OCI-LY1 (cell line): ENCODE data around the gene SLC24A3.

ENCODE experiments used
- H2AFZ ChIP-seq: fragments of 200-600 bp; sonication (generic), shearing (Covaris generic); 2 replicates; pipeline ENCODE4 v1.6.0; 2014; ENCODE audit warnings: antibody characterized with exemption, mild to moderate bottlenecking, low read length
- H3F3A ChIP-seq: fragments of 200-600 bp; sonication (generic), shearing (Covaris generic); 2 replicates; pipeline ENCODE4 v1.6.0; 2014; ENCODE audit warnings: mild to moderate bottlenecking, antibody characterized with exemption, low read length, moderate library complexity; ENCODE audit not compliant: insufficient read depth
- H3K27ac ChIP-seq: fragments of 200-600 bp; sonication (generic); 2 replicates; pipeline ENCODE4 v1.5.1; 2014; ENCODE audit warnings: low read length, mixed run types, mild to moderate bottlenecking, low read depth; ENCODE audit not compliant: poor library complexity, severe bottlenecking
- H3K27me3 ChIP-seq: fragments of 200-600 bp; sonication (generic); 2 replicates; pipeline ENCODE4 v1.6.0; 2014; ENCODE audit warnings: antibody characterized with exemption, mild to moderate bottlenecking, low read length, moderate library complexity; ENCODE audit not compliant: insufficient read depth
- H3K36me3 ChIP-seq: fragments of 200-600 bp; sonication (generic); 2 replicates; pipeline ENCODE4 v1.6.1; 2014; ENCODE audit warnings: mild to moderate bottlenecking, antibody characterized with exemption, low read length, moderate library complexity, mixed read lengths; ENCODE audit not compliant: insufficient read depth
- H3K4me1 ChIP-seq: fragments of 200-600 bp; sonication (generic); 2 replicates; pipeline ENCODE4 v1.5.1; 2014; ENCODE audit warnings: mild to moderate bottlenecking, low read length, moderate library complexity; ENCODE audit not compliant: insufficient read depth, severe bottlenecking
- H3K4me2 ChIP-seq: fragments of 200-600 bp; sonication (generic), shearing (Covaris generic); 2 replicates; pipeline ENCODE4 v1.6.1; 2014; ENCODE audit warnings: low read length
- H3K4me3 ChIP-seq: fragments of 200-600 bp; sonication (generic); 2 replicates; pipeline ENCODE4 v1.5.1; 2014; ENCODE audit warnings: low read length, low read depth, mild to moderate bottlenecking, mixed read lengths; ENCODE audit not compliant: poor library complexity, severe bottlenecking
- H3K79me2 ChIP-seq: fragments of 200-600 bp; shearing (Covaris generic); 2 replicates; pipeline ENCODE4 v1.6.1; 2016; ENCODE audit warnings: mixed run types, low read length, mixed read lengths; ENCODE audit not compliant: insufficient read depth
- H3K9ac ChIP-seq: fragments of 200-600 bp; sonication (generic), shearing (Covaris generic); 2 replicates; pipeline ENCODE4 v1.6.1; 2014; ENCODE audit warnings: mild to moderate bottlenecking, low read length, mixed read lengths
- H3K9me2 ChIP-seq: fragments of 200-600 bp; sonication (generic), shearing (Covaris generic); 2 replicates; pipeline ENCODE4 v1.6.1; 2014; ENCODE audit warnings: low read depth, mild to moderate bottlenecking, low read length, mixed read lengths
- H3K9me3 ChIP-seq: fragments of 200-600 bp; shearing (Covaris generic); 2 replicates; pipeline ENCODE4 v1.6.1; 2014; ENCODE audit warnings: low read length, mixed read lengths
- H4K20me1 ChIP-seq: fragments of 200-600 bp; sonication (generic), shearing (Covaris generic); 2 replicates; pipeline ENCODE4 v1.6.0; 2016; ENCODE audit warnings: mild to moderate bottlenecking, low read length; ENCODE audit not compliant: insufficient read depth
- EZH2 ChIP-seq: fragments of 200-600 bp; sonication (generic), shearing (Covaris generic); IDR thresholded peaks from 2 replicates; pipeline ENCODE4 v1.8.0; 2017; ENCODE audit warnings: borderline replicate concordance, mixed run types, mild to moderate bottlenecking, antibody characterized with exemption, low read length, moderate library complexity, mixed read lengths
- TF ChIP-seq, protein P1 (sequence below): fragments of 200-600 bp; sonication (generic), shearing (Covaris generic); IDR thresholded peaks from 2 replicates; pipeline ENCODE4 v1.5.1; 2017; ENCODE audit warnings: mild to moderate bottlenecking, antibody characterized with exemption, low read length, moderate library complexity, mixed read lengths

SLC24A3 gene

DNA sequence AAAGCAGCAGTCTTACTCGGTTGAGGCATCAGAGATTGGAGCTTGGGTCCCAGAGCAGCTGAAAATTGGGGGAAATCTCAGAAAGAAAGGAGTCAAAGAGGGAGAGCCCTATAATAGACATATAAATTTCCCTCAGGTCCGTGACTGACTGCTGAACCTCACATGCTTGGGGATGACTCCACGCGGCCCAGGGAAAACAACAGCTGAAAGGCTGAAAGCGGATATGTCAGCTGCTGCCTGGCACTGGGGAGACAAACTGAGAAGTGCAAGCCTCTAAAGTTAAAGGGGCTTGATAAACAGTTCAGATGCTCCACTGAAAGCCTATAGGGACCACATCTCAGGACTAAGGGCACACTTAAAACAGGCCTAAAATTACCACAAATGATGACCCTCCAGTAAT lies 289.7 kb downstream of the SLC24A3 start:
- Histone ChIP-seq H3K9me2 (no peaks in the 10 kb centered on the region), H3K9me3 (no peaks in the 10 kb centered on the region), H3K9ac (no peak overlapping the region), H2AFZ (no peak overlapping the region), H3K27me3 (no peaks in the 10 kb centered on the region), H3K27ac (no peak overlapping the region), H3K79me2 (no peaks in the 10 kb centered on the region), H3K4me1 (no peaks in the 10 kb centered on the region), H3K4me2 (no peak overlapping the region), H3K36me3 (no peaks in the 10 kb centered on the region), H4K20me1 (no peaks in the 10 kb centered on the region), H3F3A (no peaks in the 10 kb centered on the region), H3K4me3 (no peak overlapping the region)
- no peak for TF ChIP-seq EZH2
- TF ChIP-seq, protein P1, sequence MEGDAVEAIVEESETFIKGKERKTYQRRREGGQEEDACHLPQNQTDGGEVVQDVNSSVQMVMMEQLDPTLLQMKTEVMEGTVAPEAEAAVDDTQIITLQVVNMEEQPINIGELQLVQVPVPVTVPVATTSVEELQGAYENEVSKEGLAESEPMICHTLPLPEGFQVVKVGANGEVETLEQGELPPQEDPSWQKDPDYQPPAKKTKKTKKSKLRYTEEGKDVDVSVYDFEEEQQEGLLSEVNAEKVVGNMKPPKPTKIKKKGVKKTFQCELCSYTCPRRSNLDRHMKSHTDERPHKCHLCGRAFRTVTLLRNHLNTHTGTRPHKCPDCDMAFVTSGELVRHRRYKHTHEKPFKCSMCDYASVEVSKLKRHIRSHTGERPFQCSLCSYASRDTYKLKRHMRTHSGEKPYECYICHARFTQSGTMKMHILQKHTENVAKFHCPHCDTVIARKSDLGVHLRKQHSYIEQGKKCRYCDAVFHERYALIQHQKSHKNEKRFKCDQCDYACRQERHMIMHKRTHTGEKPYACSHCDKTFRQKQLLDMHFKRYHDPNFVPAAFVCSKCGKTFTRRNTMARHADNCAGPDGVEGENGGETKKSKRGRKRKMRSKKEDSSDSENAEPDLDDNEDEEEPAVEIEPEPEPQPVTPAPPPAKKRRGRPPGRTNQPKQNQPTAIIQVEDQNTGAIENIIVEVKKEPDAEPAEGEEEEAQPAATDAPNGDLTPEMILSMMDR: no peak

DNA sequence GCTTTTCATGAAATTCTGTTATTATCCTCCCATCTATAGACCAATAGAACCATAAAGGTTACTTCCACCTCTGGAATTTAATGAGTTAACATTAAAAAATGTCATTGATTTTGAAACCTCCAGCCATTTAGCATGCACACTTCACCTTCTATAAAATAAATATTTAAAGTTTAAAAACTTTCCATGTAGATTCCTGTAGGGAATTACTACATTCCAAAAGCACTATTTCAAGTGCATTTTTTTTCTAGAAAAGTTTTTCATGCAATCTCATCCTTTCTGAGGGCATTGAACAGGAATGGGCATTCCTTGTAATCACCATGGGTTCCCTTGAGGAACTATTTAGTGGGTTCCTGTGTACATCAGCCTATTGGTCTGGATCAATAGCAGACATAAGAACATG lies 291.8 kb downstream of the SLC24A3 start:
- no peaks in the 10 kb centered on the region for H3K9me2 ChIP-seq

GRCh38 chr20:19506021-19506420 lies 293.6 kb downstream of the SLC24A3 start:
- Histone ChIP-seq H3K9ac (no peak overlapping the region), H3K4me2 (no peak overlapping the region), H3K36me3 (no peaks in the 10 kb centered on the region)

More for the DNA sequence above, 291.8 kb downstream of the SLC24A3 start:
- H3K36me3 ChIP-seq: no peaks in the 10 kb centered on the region
- H2AFZ ChIP-seq: no peak overlapping the region
- TF ChIP-seq, protein P1: no peak
- TF ChIP-seq EZH2: no peak
- no peak overlapping the region for H3K4me3 ChIP-seq
- no peaks in the 10 kb centered on the region for H3K27me3 ChIP-seq
- H3K79me2 ChIP-seq: no peaks in the 10 kb centered on the region
- no peaks in the 10 kb centered on the region for H3K9me3 ChIP-seq
- no peak overlapping the region for H3K4me2 ChIP-seq
- H4K20me1 ChIP-seq: no peaks in the 10 kb centered on the region
- H3K9ac ChIP-seq: no peak overlapping the region
- H3K27ac ChIP-seq: no peak overlapping the region
- no peaks in the 10 kb centered on the region for H3F3A ChIP-seq
- H3K4me1 ChIP-seq: no peaks in the 10 kb centered on the region

More at GRCh38 chr20:19506021-19506420, 293.6 kb downstream of the SLC24A3 start:
- H4K20me1 ChIP-seq: no peaks in the 10 kb centered on the region
- H2AFZ ChIP-seq: no peak overlapping the region
- TF ChIP-seq, protein P1: no peak
- TF ChIP-seq EZH2: no peak
- no peaks in the 10 kb centered on the region for H3K79me2 ChIP-seq
- no peak overlapping the region for H3K27ac ChIP-seq
- H3K4me1 ChIP-seq: no peaks in the 10 kb centered on the region
- no peaks in the 10 kb centered on the region for H3K27me3 ChIP-seq
- H3K9me3 ChIP-seq: no peaks in the 10 kb centered on the region
- no peaks in the 10 kb centered on the region for H3K9me2 ChIP-seq
- no peak overlapping the region for H3K4me3 ChIP-seq
- no peaks in the 10 kb centered on the region for H3F3A ChIP-seq
